WI38 (cell line): ENCODE data around the gene PTH2R.
"Not testable (repeated sequence)": the region's sequence is repeated elsewhere in the genome, so short reads cannot be mapped to it uniquely, and the experiment has no call there.

Source experiments
- H3K4me3 ChIP-seq: 2 replicates; pipeline ENCODE4 v1.5.1; 2011; ENCODE audit warnings: low read depth, mild to moderate bottlenecking, control low read depth, low read length
- TF ChIP-seq, protein P1 (sequence below): IDR thresholded peaks from 2 replicates; pipeline ENCODE4 v1.5.1; 2012; ENCODE audit warnings: low read depth, mild to moderate bottlenecking, control low read depth, low read length

Gene PTH2R

GRCh38 chr2:208440716-208441115 lies 34.1 kb downstream of the PTH2R start:
- no peak overlapping the region for H3K4me3 ChIP-seq
- TF ChIP-seq, protein P1, sequence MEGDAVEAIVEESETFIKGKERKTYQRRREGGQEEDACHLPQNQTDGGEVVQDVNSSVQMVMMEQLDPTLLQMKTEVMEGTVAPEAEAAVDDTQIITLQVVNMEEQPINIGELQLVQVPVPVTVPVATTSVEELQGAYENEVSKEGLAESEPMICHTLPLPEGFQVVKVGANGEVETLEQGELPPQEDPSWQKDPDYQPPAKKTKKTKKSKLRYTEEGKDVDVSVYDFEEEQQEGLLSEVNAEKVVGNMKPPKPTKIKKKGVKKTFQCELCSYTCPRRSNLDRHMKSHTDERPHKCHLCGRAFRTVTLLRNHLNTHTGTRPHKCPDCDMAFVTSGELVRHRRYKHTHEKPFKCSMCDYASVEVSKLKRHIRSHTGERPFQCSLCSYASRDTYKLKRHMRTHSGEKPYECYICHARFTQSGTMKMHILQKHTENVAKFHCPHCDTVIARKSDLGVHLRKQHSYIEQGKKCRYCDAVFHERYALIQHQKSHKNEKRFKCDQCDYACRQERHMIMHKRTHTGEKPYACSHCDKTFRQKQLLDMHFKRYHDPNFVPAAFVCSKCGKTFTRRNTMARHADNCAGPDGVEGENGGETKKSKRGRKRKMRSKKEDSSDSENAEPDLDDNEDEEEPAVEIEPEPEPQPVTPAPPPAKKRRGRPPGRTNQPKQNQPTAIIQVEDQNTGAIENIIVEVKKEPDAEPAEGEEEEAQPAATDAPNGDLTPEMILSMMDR = no peak

GRCh38 chr2:208441951-208442350 lies 35.4 kb downstream of the PTH2R start:
- no peak overlapping the region for H3K4me3 ChIP-seq
- TF ChIP-seq, protein P1 = no peak

DNA sequence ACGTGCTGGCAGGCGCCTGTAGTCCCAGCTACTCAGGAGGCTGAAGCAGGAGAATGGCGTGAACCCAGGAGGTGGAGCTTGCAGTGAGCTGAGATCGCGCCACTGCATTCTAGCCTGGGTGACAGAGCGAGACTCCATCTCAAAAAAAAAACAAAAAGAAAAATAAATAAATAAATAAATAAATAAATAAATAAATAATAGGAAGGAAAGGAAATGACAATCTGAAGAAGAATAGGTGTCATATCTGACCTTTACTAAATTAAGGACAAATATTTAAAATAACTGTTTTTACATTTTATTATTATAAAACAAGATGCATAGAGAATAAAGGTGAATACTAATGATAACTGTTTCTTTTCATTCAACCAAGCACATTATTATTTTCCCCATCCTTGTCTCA lies 40.9 kb downstream of the PTH2R start:
- H3K4me3 ChIP-seq = not testable (repeated sequence)

DNA sequence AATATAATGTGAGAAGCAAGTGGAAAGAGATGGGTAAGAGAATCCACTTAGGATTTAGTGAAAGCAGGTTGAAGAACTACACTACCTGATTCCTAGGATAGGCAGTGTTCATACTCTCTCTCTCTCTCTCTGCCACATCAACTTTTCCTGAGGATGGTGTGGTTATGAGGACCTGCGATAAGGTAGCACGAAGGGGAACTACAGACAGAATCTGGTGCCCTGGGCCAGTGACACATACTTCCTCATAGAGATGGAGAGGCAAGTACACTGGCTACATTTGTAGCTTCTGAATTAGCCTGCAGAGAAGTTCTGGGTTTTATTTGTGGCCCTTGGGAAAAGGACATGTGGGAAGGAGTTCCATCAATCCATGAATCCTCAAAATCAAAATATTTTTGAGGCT lies 44.5 kb downstream of the PTH2R start:
- TF ChIP-seq, protein P1 = no peak
- H3K4me3 ChIP-seq = no peak overlapping the region

GRCh38 chr2:208454861-208455260 lies 48.3 kb downstream of the PTH2R start:
- TF ChIP-seq, protein P1 = no peak
- H3K4me3 ChIP-seq = no peak overlapping the region

DNA sequence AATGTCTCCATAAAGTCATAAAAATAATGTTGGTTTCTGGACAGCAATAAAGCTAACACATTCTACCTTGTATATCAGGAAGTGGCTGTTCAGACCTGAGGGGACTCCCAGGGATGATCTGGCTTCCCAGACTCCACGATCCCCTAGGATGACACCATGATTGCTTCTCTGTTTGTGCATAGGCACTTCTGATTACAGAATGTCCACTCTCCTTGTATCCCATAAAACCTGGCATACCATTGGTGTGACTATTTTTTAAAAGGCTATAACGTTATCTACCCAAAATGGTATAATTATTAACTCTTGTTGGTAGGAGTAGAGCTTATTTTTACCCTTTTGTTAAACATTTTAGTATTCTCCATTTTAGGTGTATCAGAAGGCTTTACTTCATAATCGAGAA lies 57.1 kb downstream of the PTH2R start:
- no peak overlapping the region for H3K4me3 ChIP-seq
- TF ChIP-seq, protein P1 = no peak

GRCh38 chr2:208464205-208464604 lies 57.6 kb downstream of the PTH2R start:
- TF ChIP-seq, protein P1 = no peak
- no peak overlapping the region for H3K4me3 ChIP-seq

DNA sequence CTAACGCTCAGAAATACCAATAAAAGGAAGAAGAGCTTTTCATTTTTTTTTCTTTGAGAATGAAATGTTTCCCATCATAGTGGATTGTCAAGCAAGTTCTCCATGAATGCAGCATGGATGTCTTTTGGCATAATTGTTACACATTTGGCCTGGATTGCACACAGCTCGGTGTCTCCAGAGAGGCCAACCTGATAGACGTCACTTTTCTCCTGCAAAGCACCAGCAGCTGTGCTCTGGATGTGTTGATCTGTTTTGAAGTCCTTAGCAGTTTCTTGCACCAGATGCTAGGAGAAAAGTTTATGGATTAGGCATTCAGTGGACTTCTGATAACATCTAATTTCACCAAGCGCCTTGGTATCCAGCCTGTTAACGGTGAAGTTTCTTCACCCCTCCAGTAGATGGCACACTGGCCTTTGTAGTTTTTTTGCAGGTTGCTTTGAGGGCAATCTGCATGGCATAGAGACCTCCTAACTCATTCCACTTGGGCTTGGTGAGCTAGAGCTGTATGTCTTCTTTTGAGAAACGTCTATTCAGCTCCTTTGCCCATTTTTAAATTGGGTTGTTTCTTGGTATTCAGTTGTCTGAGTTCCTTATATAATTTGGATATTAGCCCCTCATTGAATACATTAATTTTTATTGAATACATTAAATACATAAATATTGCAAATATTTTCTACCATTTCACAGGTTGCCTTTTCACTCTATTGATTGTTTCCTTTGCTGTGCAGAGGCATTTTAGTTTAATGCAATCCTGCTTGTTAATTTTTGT lies 59.7 kb downstream of the PTH2R start:
- TF ChIP-seq, protein P1 = no peak
- no peak overlapping the region for H3K4me3 ChIP-seq
